Neural progenitor cell (in vitro differentiated cells): ENCODE data around the gene SOBP. TPM values are rescaled to one million over a fixed set of nuclear protein-coding genes. Genes with fewer than 3 reads are reported as not detected.

ENCODE experiments used
- DNase-seq: peaks from one replicate; pipeline ENCODE4 v3.0.0-alpha.2; 2016; ENCODE audit warnings: low spot score
- H2AFZ ChIP-seq: fragments of 200-600 bp; sonication (generic); replicated peaks from 2 replicates; pipeline ENCODE4 v1.6.1; 2016; ENCODE audit warnings: antibody characterized with exemption
- H3F3A ChIP-seq: fragments of 200-600 bp; sonication (generic); 2 replicates; pipeline ENCODE4 v1.6.1; 2016; ENCODE audit warnings: antibody characterized with exemption, low read depth
- H3K27ac ChIP-seq: fragments of 200-600 bp; sonication (generic); 2 replicates; pipeline ENCODE4 v1.5.1; 2016; ENCODE audit warnings: mild to moderate bottlenecking
- H3K27me3 ChIP-seq: fragments of 200-600 bp; sonication (generic); 2 replicates; pipeline ENCODE4 v1.6.1; 2016; ENCODE audit warnings: mild to moderate bottlenecking, moderate library complexity
- H3K36me3 ChIP-seq: fragments of 200-600 bp; sonication (generic); 2 replicates; pipeline ENCODE4 v1.5.1; 2016
- H3K4me1 ChIP-seq: fragments of 200-600 bp; sonication (generic); 2 replicates; pipeline ENCODE4 v1.6.1; 2016; ENCODE audit warnings: mixed run types
- H3K4me2 ChIP-seq: fragments of 200-600 bp; sonication (generic); 2 replicates; pipeline ENCODE4 v1.6.1; 2016
- H3K4me3 ChIP-seq: fragments of 200-600 bp; sonication (generic); 2 replicates; pipeline ENCODE4 v1.5.1; 2016
- H3K79me2 ChIP-seq: fragments of 200-600 bp; sonication (generic); 2 replicates; pipeline ENCODE4 v1.6.1; 2016; ENCODE audit warnings: low read depth
- H3K9ac ChIP-seq: fragments of 200-600 bp; sonication (generic); 2 replicates; pipeline ENCODE4 v1.6.1; 2016
- H3K9me3 ChIP-seq: fragments of 200-600 bp; sonication (generic); 2 replicates; pipeline ENCODE4 v1.5.1; 2016; ENCODE audit warnings: low read depth
- H4K20me1 ChIP-seq: fragments of 200-600 bp; sonication (generic); 2 replicates; pipeline ENCODE4 v1.6.1; 2016; ENCODE audit warnings: low read depth
- H3K27ac Mint-ChIP-seq: 3 replicates; pipeline ENCODE4 v1.8.0; 2021; ENCODE audit warnings: mixed read lengths
- H3K27me3 Mint-ChIP-seq: 2 replicates; pipeline ENCODE4 v1.8.0; 2022; ENCODE audit warnings: low read depth, mild to moderate bottlenecking, inconsistent platforms, moderate library complexity, mixed read lengths; ENCODE audit not compliant: insufficient read depth
- H3K36me3 Mint-ChIP-seq: 3 replicates; pipeline ENCODE4 v1.8.0; 2021; ENCODE audit warnings: mixed read lengths
- H3K4me1 Mint-ChIP-seq: 3 replicates; pipeline ENCODE4 v1.8.0; 2021; ENCODE audit warnings: mixed read lengths
- H3K4me3 Mint-ChIP-seq: 3 replicates; pipeline ENCODE4 v1.8.0; 2021; ENCODE audit warnings: mild to moderate bottlenecking, moderate library complexity, mixed read lengths
- H3K9me3 Mint-ChIP-seq: 3 replicates; pipeline ENCODE4 v1.8.0; 2020; ENCODE audit warnings: mixed read lengths
- CTCF ChIP-seq: fragments of 200-600 bp; sonication (generic); IDR thresholded peaks from 2 replicates; pipeline ENCODE4 v1.5.1; 2017; ENCODE audit warnings: antibody characterized with exemption, mild to moderate bottlenecking
- EZH2 ChIP-seq: fragments of 200-600 bp; sonication (generic); IDR thresholded peaks from 2 replicates; pipeline ENCODE4 v1.6.1; 2017; ENCODE audit warnings: antibody characterized with exemption, mild to moderate bottlenecking, moderate library complexity
- EZH2phosphoT487 ChIP-seq: fragments of 200-600 bp; sonication (generic); IDR thresholded peaks from 2 replicates; pipeline ENCODE4 v1.6.1; 2017; ENCODE audit warnings: antibody characterized with exemption
- total RNA-seq: library from RNA; depleted of rRNA; stranded (reverse); fragments of >200 nt; gene quantifications from 2 replicates; pipeline ENCODE4 v1.2.3, GENCODE V29; 2015; ENCODE audit warnings: low replicate concordance

Gene SOBP
- total RNA-seq, 1 donor from 2014 or later = 12.6 TPM

GRCh38 chr6:107695061-107695720, 205.3 kb downstream of the SOBP start:
- H3K9ac ChIP-seq = no peak overlapping the region
- H3K4me3 ChIP-seq = no peak overlapping the region
- H3K27ac ChIP-seq = no peak overlapping the region
- Mint-ChIP-seq H3K4me1 (peaks cover 28% of the 10 kb centered on the region), H3K4me3 (no peak overlapping the region), H3K27me3 (peaks cover 5% of the 10 kb centered on the region), H3K27ac (no peak overlapping the region), H3K36me3 (no peaks in the 10 kb centered on the region), H3K9me3 (peaks cover 9% of the 10 kb centered on the region)
- no peaks in the 10 kb centered on the region for H3K36me3 ChIP-seq
- no peak overlapping the region for H2AFZ ChIP-seq
- no peaks in the 10 kb centered on the region for H3F3A ChIP-seq
- no peaks in the 10 kb centered on the region for H3K79me2 ChIP-seq
- no peaks in the 10 kb centered on the region for H3K27me3 ChIP-seq
- TF ChIP-seq EZH2 = no peak
- TF ChIP-seq EZH2phosphoT487 = no peak
- TF ChIP-seq CTCF = no peak
- no peak overlapping the region for H3K4me2 ChIP-seq
- no peaks in the 10 kb centered on the region for H3K9me3 ChIP-seq
- DNase-seq = no peak
- H4K20me1 ChIP-seq = no peaks in the 10 kb centered on the region
- H3K4me1 ChIP-seq = peaks cover 15% of the 10 kb centered on the region

- Histone ChIP-seq H3K27ac (no peak overlapping the region), H3K4me3 (no peak overlapping the region), H3F3A (no peaks in the 10 kb centered on the region), H3K9me3 (no peaks in the 10 kb centered on the region), H2AFZ (no peak overlapping the region), H3K79me2 (no peaks in the 10 kb centered on the region), H3K4me1 (no peaks in the 10 kb centered on the region), H3K9ac (no peak overlapping the region), H4K20me1 (no peaks in the 10 kb centered on the region), H3K27me3 (no peaks in the 10 kb centered on the region), H3K4me2 (no peak overlapping the region), H3K36me3 (no peaks in the 10 kb centered on the region)
- Mint-ChIP-seq H3K36me3 (no peaks in the 10 kb centered on the region), H3K27ac (no peak overlapping the region), H3K27me3 (peaks cover 9% of the 10 kb centered on the region), H3K4me1 (peaks cover 21% of the 10 kb centered on the region), H3K9me3 (peaks cover 9% of the 10 kb centered on the region), H3K4me3 (no peak overlapping the region)
- DNase-seq = no peak
- TF ChIP-seq CTCF = no peak
- no peak for TF ChIP-seq EZH2
- no peak for TF ChIP-seq EZH2phosphoT487
Observed at GRCh38 chr6:107697682-107698081, 207.8 kb downstream of the SOBP start.

GRCh38 chr6:107698146-107698545, 208.2 kb downstream of the SOBP start:
- H3K27ac Mint-ChIP-seq = no peak overlapping the region
- Histone ChIP-seq H3K9ac (no peak overlapping the region), H3K4me1 (no peaks in the 10 kb centered on the region), H3K9me3 (no peaks in the 10 kb centered on the region), H4K20me1 (no peaks in the 10 kb centered on the region), H3K27me3 (no peaks in the 10 kb centered on the region), H3K27ac (no peak overlapping the region), H3K36me3 (no peaks in the 10 kb centered on the region), H2AFZ (no peak overlapping the region), H3F3A (no peaks in the 10 kb centered on the region), H3K4me2 (no peak overlapping the region), H3K4me3 (no peak overlapping the region), H3K79me2 (no peaks in the 10 kb centered on the region)
- H3K9me3 Mint-ChIP-seq = peaks cover 9% of the 10 kb centered on the region
- DNase-seq = no peak
- no peak overlapping the region for H3K4me3 Mint-ChIP-seq
- peaks cover 21% of the 10 kb centered on the region for H3K4me1 Mint-ChIP-seq
- H3K27me3 Mint-ChIP-seq = peaks cover 9% of the 10 kb centered on the region
- TF ChIP-seq EZH2 (no peak), CTCF (no peak), EZH2phosphoT487 (no peak)
- H3K36me3 Mint-ChIP-seq = no peaks in the 10 kb centered on the region
